ENCODE results near the gene MAP3K5.

The MAP3K5 gene

DNA sequence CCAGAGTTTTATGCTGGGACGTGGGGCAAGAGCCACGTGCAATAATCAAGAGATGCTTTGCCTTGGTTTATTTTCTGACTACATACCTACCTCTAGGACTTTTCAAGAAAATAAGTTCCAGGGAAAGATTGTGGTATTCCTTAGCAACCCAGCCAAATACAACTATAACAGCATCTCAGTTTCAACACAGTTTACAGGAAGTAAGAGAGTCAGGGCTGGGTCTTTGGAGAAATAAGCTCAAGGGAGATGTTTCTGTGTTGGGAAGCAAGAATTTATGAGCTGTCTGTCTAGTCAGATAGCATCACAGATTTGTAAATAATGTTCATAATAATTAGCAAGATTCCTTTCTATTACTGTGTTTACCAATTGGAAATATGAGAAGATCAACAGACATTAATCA, 35.1 kb downstream of the MAP3K5 start:
- no peak overlapping the region for H3K4ac ChIP-seq (ENCODE audit: low read depth in 1 of 2, low read length in 2 of 2)
- no peak overlapping the region for H3K4me3 ChIP-seq (ENCODE audit: insufficient read depth in 1 of 2, low read depth in 1 of 2, low read length in 2 of 2)
- H3K27ac ChIP-seq (ENCODE audit: low read length, poor library complexity, severe bottlenecking): no peak overlapping the region
- no peak overlapping the region for H2BK15ac ChIP-seq (ENCODE audit: low read depth, poor library complexity, severe bottlenecking)
- H2AK5ac ChIP-seq (ENCODE audit: low read length, severe bottlenecking): no peak overlapping the region
- H3K4me2 ChIP-seq (ENCODE audit: low read length, poor library complexity, severe bottlenecking): no peak overlapping the region
- no peak overlapping the region for H3K9ac ChIP-seq (ENCODE audit: low read length)
- no peak overlapping the region for H2BK12ac ChIP-seq (ENCODE audit: low read length in 2 of 2)
- H3K36me3 ChIP-seq (ENCODE audit: control insufficient read depth in 1 of 2, insufficient read depth in 2 of 2, low read depth in 1 of 2, low read length in 2 of 2): no peaks in the 10 kb centered on the region
- no peak overlapping the region for H3K23ac ChIP-seq (ENCODE audit: low read length in 2 of 2)
- H3K14ac ChIP-seq (ENCODE audit: low read length in 2 of 2): no peak overlapping the region
- H4K8ac ChIP-seq (ENCODE audit: low read length): no peak overlapping the region
- no peak overlapping the region for H2BK5ac ChIP-seq (ENCODE audit: low read depth, low read length, poor library complexity, severe bottlenecking)
- H2BK120ac ChIP-seq (ENCODE audit: low read depth, low read length): no peak overlapping the region
- no peaks in the 10 kb centered on the region for H3K9me3 ChIP-seq (ENCODE audit: control insufficient read depth, low read length)
- H3K18ac ChIP-seq (ENCODE audit: low read depth in 1 of 2, low read length in 2 of 2): no peak overlapping the region
- no peak overlapping the region for H2AFZ ChIP-seq (ENCODE audit: low read depth, low read length)
- DNase-seq: peak; percentile 88
- H3K27me3 ChIP-seq (ENCODE audit: control insufficient read depth in 1 of 2, insufficient read depth in 1 of 2, low read length in 2 of 2): no peaks in the 10 kb centered on the region
- H3K79me1 ChIP-seq (replicated peaks; ENCODE audit: low read length, poor library complexity, severe bottlenecking): peaks cover 21% of the 10 kb centered on the region
- H3K4me1 ChIP-seq (ENCODE audit: control insufficient read depth, insufficient read depth, low read depth, low read length): peaks cover 2% of the 10 kb centered on the region
- WGBS: 100% methylated on average over 2 of the region's 2 CpGs
- no peak overlapping the region for H4K91ac ChIP-seq (ENCODE audit: low read length)

DNA sequence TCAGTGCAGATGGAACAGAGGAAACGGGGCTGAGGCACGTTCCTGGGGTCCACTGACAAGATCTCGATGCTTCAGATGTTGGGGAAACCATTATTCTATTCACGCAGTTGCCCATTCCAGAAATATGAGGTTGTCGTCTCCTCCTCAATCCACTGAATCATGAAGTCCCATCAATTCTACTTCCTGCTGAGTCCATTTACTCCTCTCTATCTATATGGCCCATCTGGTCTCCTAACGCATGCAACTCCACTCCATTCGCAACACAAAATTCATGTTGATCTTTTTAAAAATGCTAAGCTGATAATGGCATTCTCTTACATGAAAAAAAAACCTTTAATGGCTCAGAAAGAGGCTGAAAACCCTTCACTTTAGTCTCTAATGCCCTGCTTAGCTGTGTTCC, 37.5 kb downstream of the MAP3K5 start:
- no peak overlapping the region for H3K14ac ChIP-seq (ENCODE audit: low read length in 2 of 2)
- H2AFZ ChIP-seq (ENCODE audit: low read depth, low read length): no peak overlapping the region
- no peak overlapping the region for H3K18ac ChIP-seq (ENCODE audit: low read depth in 1 of 2, low read length in 2 of 2)
- no peak overlapping the region for H3K4ac ChIP-seq (ENCODE audit: low read depth in 1 of 2, low read length in 2 of 2)
- no peak for DNase-seq
- H2AK5ac ChIP-seq (ENCODE audit: low read length, severe bottlenecking): no peak overlapping the region
- no peak overlapping the region for H4K91ac ChIP-seq (ENCODE audit: low read length)
- no peak overlapping the region for H3K23ac ChIP-seq (ENCODE audit: low read length in 2 of 2)
- H3K4me3 ChIP-seq (ENCODE audit: insufficient read depth in 1 of 2, low read depth in 1 of 2, low read length in 2 of 2): no peak overlapping the region
- no peak overlapping the region for H2BK12ac ChIP-seq (ENCODE audit: low read length in 2 of 2)
- H4K8ac ChIP-seq (ENCODE audit: low read length): peak overlapping the region; percentile 25
- no peak overlapping the region for H3K4me2 ChIP-seq (ENCODE audit: low read length, poor library complexity, severe bottlenecking)
- H3K27ac ChIP-seq (ENCODE audit: low read length, poor library complexity, severe bottlenecking): no peak overlapping the region
- H3K79me1 ChIP-seq (replicated peaks; ENCODE audit: low read length, poor library complexity, severe bottlenecking): peaks cover 23% of the 10 kb centered on the region
- no peak overlapping the region for H2BK15ac ChIP-seq (ENCODE audit: low read depth, poor library complexity, severe bottlenecking)
- 97% methylated on average over 7 of the region's 7 CpGs for WGBS
- no peak overlapping the region for H3K9ac ChIP-seq (ENCODE audit: low read length)
- no peaks in the 10 kb centered on the region for H3K36me3 ChIP-seq (ENCODE audit: control insufficient read depth in 1 of 2, insufficient read depth in 2 of 2, low read depth in 1 of 2, low read length in 2 of 2)
- H3K27me3 ChIP-seq (ENCODE audit: control insufficient read depth in 1 of 2, insufficient read depth in 1 of 2, low read length in 2 of 2): no peaks in the 10 kb centered on the region
- no peaks in the 10 kb centered on the region for H3K4me1 ChIP-seq (ENCODE audit: control insufficient read depth, insufficient read depth, low read depth, low read length)
- H2BK5ac ChIP-seq (ENCODE audit: low read depth, low read length, poor library complexity, severe bottlenecking): no peak overlapping the region
- H2BK120ac ChIP-seq (ENCODE audit: low read depth, low read length): no peak overlapping the region
- H3K9me3 ChIP-seq (ENCODE audit: control insufficient read depth, low read length): no peaks in the 10 kb centered on the region

DNA sequence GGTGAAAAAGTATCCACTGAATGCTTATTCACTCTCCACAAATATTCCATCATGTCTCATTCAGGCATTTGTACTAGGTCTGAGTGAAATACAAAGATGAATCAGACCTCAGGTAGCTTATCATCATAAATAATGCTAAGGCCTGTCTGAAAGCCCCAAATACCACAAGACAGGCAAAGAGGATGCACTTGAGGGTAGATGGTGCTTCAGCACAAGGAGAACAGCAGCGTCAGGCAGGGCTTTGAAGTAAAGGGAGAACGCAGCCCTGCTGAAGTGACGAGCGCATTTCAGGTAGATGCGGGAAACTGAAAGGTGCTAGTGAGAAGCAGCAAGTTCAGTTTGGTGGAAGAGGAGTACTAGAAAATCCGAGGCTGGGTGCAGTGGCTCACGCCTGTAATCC, 38.7 kb downstream of the MAP3K5 start:
- Histone ChIP-seq H3K4me1 (ENCODE audit: control insufficient read depth, insufficient read depth, low read depth, low read length) (no peaks in the 10 kb centered on the region), H2AFZ (ENCODE audit: low read depth, low read length) (no peak overlapping the region), H3K9ac (ENCODE audit: low read length) (no peak overlapping the region), H4K8ac (ENCODE audit: low read length) (no peak overlapping the region), H3K23ac (ENCODE audit: low read length in 2 of 2) (no peak overlapping the region), H2BK120ac (ENCODE audit: low read depth, low read length) (no peak overlapping the region), H3K4ac (ENCODE audit: low read depth in 1 of 2, low read length in 2 of 2) (peak overlapping the region in 1 of 2 experiments; percentile 29), H3K14ac (ENCODE audit: low read length in 2 of 2) (no peak overlapping the region), H2BK5ac (ENCODE audit: low read depth, low read length, poor library complexity, severe bottlenecking) (no peak overlapping the region), H2AK5ac (ENCODE audit: low read length, severe bottlenecking) (no peak overlapping the region), H3K79me1 (replicated peaks; ENCODE audit: low read length, poor library complexity, severe bottlenecking) (peaks cover 20% of the 10 kb centered on the region), H2BK12ac (ENCODE audit: low read length in 2 of 2) (no peak overlapping the region), H3K4me2 (ENCODE audit: low read length, poor library complexity, severe bottlenecking) (no peak overlapping the region), H3K9me3 (ENCODE audit: control insufficient read depth, low read length) (no peaks in the 10 kb centered on the region), H3K4me3 (ENCODE audit: insufficient read depth in 1 of 2, low read depth in 1 of 2, low read length in 2 of 2) (no peak overlapping the region), H2BK15ac (ENCODE audit: low read depth, poor library complexity, severe bottlenecking) (no peak overlapping the region), H3K18ac (ENCODE audit: low read depth in 1 of 2, low read length in 2 of 2) (no peak overlapping the region), H3K36me3 (ENCODE audit: control insufficient read depth in 1 of 2, insufficient read depth in 2 of 2, low read depth in 1 of 2, low read length in 2 of 2) (no peaks in the 10 kb centered on the region), H3K27me3 (ENCODE audit: control insufficient read depth in 1 of 2, insufficient read depth in 1 of 2, low read length in 2 of 2) (no peaks in the 10 kb centered on the region), H3K27ac (ENCODE audit: low read length, poor library complexity, severe bottlenecking) (no peak overlapping the region), H4K91ac (ENCODE audit: low read length) (no peak overlapping the region)
- WGBS: 96% methylated on average over 7 of the region's 7 CpGs
- no peak for DNase-seq

DNA sequence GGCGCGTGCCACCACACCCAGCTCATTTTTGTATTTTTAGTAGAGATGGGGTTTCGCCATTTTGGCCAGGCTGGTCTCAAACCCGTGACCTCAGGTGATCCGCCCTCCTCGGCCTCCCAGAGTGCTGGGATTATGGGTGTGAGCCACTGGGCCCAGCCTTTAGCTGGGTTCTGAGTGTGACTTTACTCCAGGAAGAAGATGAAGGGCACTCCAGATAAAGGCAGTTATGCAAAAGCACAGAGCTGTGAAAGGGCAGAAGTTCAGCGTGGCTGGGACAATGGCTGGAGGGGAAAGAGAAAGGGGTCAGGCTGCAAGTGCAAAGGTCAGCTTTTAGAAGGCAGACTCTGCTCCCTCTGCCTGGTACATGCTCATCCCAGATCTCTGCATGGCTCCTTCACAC, 39.7 kb downstream of the MAP3K5 start:
- peak overlapping the region in 1 of 2 experiments; percentile 10 for H2BK12ac ChIP-seq (ENCODE audit: low read length in 2 of 2)
- no peak overlapping the region for H3K4me3 ChIP-seq (ENCODE audit: insufficient read depth in 1 of 2, low read depth in 1 of 2, low read length in 2 of 2)
- WGBS: 81% methylated on average over 7 of the region's 7 CpGs

More for the DNA sequence above, 39.7 kb downstream of the MAP3K5 start:
- H3K9me3 ChIP-seq (ENCODE audit: control insufficient read depth, low read length): no peaks in the 10 kb centered on the region
- no peak overlapping the region for H2BK120ac ChIP-seq (ENCODE audit: low read depth, low read length)
- H4K8ac ChIP-seq (ENCODE audit: low read length): no peak overlapping the region
- DNase-seq: no peak
- no peak overlapping the region for H3K14ac ChIP-seq (ENCODE audit: low read length in 2 of 2)
- no peak overlapping the region for H3K4me2 ChIP-seq (ENCODE audit: low read length, poor library complexity, severe bottlenecking)
- no peak overlapping the region for H2AK5ac ChIP-seq (ENCODE audit: low read length, severe bottlenecking)
- no peak overlapping the region for H2AFZ ChIP-seq (ENCODE audit: low read depth, low read length)
- no peak overlapping the region for H2BK15ac ChIP-seq (ENCODE audit: low read depth, poor library complexity, severe bottlenecking)
- no peak overlapping the region for H3K9ac ChIP-seq (ENCODE audit: low read length)
- H3K27ac ChIP-seq (ENCODE audit: low read length, poor library complexity, severe bottlenecking): no peak overlapping the region
- H4K91ac ChIP-seq (ENCODE audit: low read length): no peak overlapping the region
- H3K36me3 ChIP-seq (ENCODE audit: control insufficient read depth in 1 of 2, insufficient read depth in 2 of 2, low read depth in 1 of 2, low read length in 2 of 2): no peaks in the 10 kb centered on the region
- no peaks in the 10 kb centered on the region for H3K27me3 ChIP-seq (ENCODE audit: control insufficient read depth in 1 of 2, insufficient read depth in 1 of 2, low read length in 2 of 2)
- no peak overlapping the region for H3K23ac ChIP-seq (ENCODE audit: low read length in 2 of 2)
- no peak overlapping the region for H2BK5ac ChIP-seq (ENCODE audit: low read depth, low read length, poor library complexity, severe bottlenecking)
- H3K79me1 ChIP-seq (replicated peaks; ENCODE audit: low read length, poor library complexity, severe bottlenecking): peaks cover 20% of the 10 kb centered on the region
- H3K4ac ChIP-seq (ENCODE audit: low read depth in 1 of 2, low read length in 2 of 2): no peak overlapping the region
- H3K4me1 ChIP-seq (ENCODE audit: control insufficient read depth, insufficient read depth, low read depth, low read length): no peaks in the 10 kb centered on the region
- no peak overlapping the region for H3K18ac ChIP-seq (ENCODE audit: low read depth in 1 of 2, low read length in 2 of 2)
